Neuronal stem cell (in vitro differentiated cells): ENCODE data around the gene ARHGEF12.
A peak's percentile ranks its signal among the peaks of the same experiment; 100 is the strongest.

Experiments
- DNase-seq: peaks from one replicate; pipeline ENCODE4 v3.0.0-alpha.2; 2013; ENCODE audit warnings: low spot score
- H2AFZ ChIP-seq: one replicate; pipeline ENCODE4 v1.6.1; 2013; ENCODE audit warnings: mild to moderate bottlenecking, low read length, inconsistent platforms
- H2AK5ac ChIP-seq: 2 replicates; pipeline ENCODE4 v1.6.1; 2013; ENCODE audit warnings: low read depth, mild to moderate bottlenecking, inconsistent platforms, low read length, moderate library complexity, mixed read lengths
- H2BK120ac ChIP-seq: 2 replicates; pipeline ENCODE4 v1.6.1; 2013; ENCODE audit warnings: low read depth, mild to moderate bottlenecking, inconsistent platforms, low read length, moderate library complexity, mixed read lengths
- H2BK12ac ChIP-seq: one replicate; pipeline ENCODE4 v1.6.1; 2013; ENCODE audit warnings: low read length, inconsistent platforms
- H2BK15ac ChIP-seq: 2 replicates; pipeline ENCODE4 v1.6.1; 2013; ENCODE audit warnings: mild to moderate bottlenecking, low read length, inconsistent platforms, mixed read lengths
- H2BK5ac ChIP-seq: one replicate; pipeline ENCODE4 v1.6.1; 2013; ENCODE audit warnings: inconsistent platforms, mild to moderate bottlenecking, low read length, moderate library complexity
- H3K14ac ChIP-seq: one replicate; pipeline ENCODE4 v1.6.1; 2013; ENCODE audit warnings: low read length, inconsistent platforms
- H3K18ac ChIP-seq: 2 replicates; pipeline ENCODE4 v1.6.1; 2013; ENCODE audit warnings: low read length, inconsistent platforms
- H3K23ac ChIP-seq: 2 replicates; pipeline ENCODE4 v1.6.1; 2013; ENCODE audit warnings: low read depth, mild to moderate bottlenecking, mixed read lengths, low read length, inconsistent platforms; ENCODE audit not compliant: poor library complexity
- H3K27ac ChIP-seq: replicated peaks from 3 replicates; pipeline ENCODE4 v1.5.1; 2013; ENCODE audit warnings: low read length, inconsistent platforms
- H3K27me3 ChIP-seq, 3 experiments: 2 replicates each; pipeline ENCODE4 v1.6.1; 2013; ENCODE audit warnings: low read length in 3 of 3, mild to moderate bottlenecking in 2 of 3, inconsistent platforms in 1 of 3, low read depth in 1 of 3, mixed read lengths in 1 of 3, moderate library complexity in 1 of 3; ENCODE audit not compliant: control insufficient read depth in 3 of 3, insufficient read depth in 3 of 3
- H3K36me3 ChIP-seq, 2 donors: replicated peaks in 1 of 2; 2 replicates each; pipeline ENCODE4 v1.6.1; 2013; ENCODE audit warnings: low read length in 2 of 2; ENCODE audit not compliant: control insufficient read depth in 2 of 2, insufficient read depth in 2 of 2
- H3K4ac ChIP-seq: 2 replicates; pipeline ENCODE4 v1.6.1; 2013; ENCODE audit warnings: inconsistent platforms, mild to moderate bottlenecking, low read length, moderate library complexity
- H3K4me1 ChIP-seq, 2 donors: 1 replicate in 1 of 2; 2 replicates in 1 of 2; pipeline ENCODE4 v1.6.1; 2013; ENCODE audit warnings: low read length in 2 of 2, low read depth in 1 of 2; ENCODE audit not compliant: control insufficient read depth in 2 of 2, insufficient read depth in 1 of 2
- H3K4me2 ChIP-seq: one replicate; pipeline ENCODE4 v1.6.1; 2013; ENCODE audit warnings: mild to moderate bottlenecking, low read length, inconsistent platforms; ENCODE audit not compliant: insufficient read depth, poor library complexity, severe bottlenecking
- H3K4me3 ChIP-seq, 2 donors: 2 replicates each; pipeline ENCODE4 v1.5.1; 2013; ENCODE audit warnings: low read length in 2 of 2, mild to moderate bottlenecking in 2 of 2, inconsistent platforms in 1 of 2, moderate library complexity in 1 of 2
- H3K79me1 ChIP-seq: one replicate; pipeline ENCODE4 v1.6.1; 2013; ENCODE audit warnings: low read depth, mild to moderate bottlenecking, inconsistent platforms, low read length, moderate library complexity
- H3K9ac ChIP-seq: one replicate; pipeline ENCODE4 v1.6.1; 2013; ENCODE audit warnings: mild to moderate bottlenecking, low read depth, low read length, inconsistent platforms; ENCODE audit not compliant: poor library complexity
- H3K9me3 ChIP-seq, 2 donors: replicated peaks in 1 of 2; 2 replicates each; pipeline versions ENCODE3 to v1.6.1; 2013; ENCODE audit warnings: low read length in 2 of 2, mild to moderate bottlenecking in 2 of 2, inconsistent platforms in 1 of 2, low read depth in 1 of 2, mixed read lengths in 1 of 2, moderate library complexity in 1 of 2; ENCODE audit not compliant: control insufficient read depth in 2 of 2, insufficient read depth in 1 of 2
- H4K8ac ChIP-seq: one replicate; pipeline ENCODE4 v1.6.1; 2013; ENCODE audit warnings: low read depth, mild to moderate bottlenecking, inconsistent platforms, low read length, moderate library complexity
- H4K91ac ChIP-seq: one replicate; pipeline ENCODE4 v1.6.1; 2013; ENCODE audit warnings: low read length, low read depth, mild to moderate bottlenecking, inconsistent platforms; ENCODE audit not compliant: poor library complexity
- WGBS, 2 donors: extraction: QIAGEN DNeasy Blood & Tissue Kit; methylation state at CpG; one replicate each; pipeline ENCODE4 v1.1.7; 2013; ENCODE audit warnings: missing lambda C conversion rate in 2 of 2, mixed read lengths in 1 of 2; ENCODE audit not compliant: insufficient read length in 2 of 2, insufficient replicate concordance in 1 of 2; ENCODE audit errors: extremely low coverage in 2 of 2; 5-methylcytosine and 5-hydroxymethylcytosine counted together

ARHGEF12 gene

GRCh38 chr11:120403966-120404365 lies 67.8 kb downstream of the ARHGEF12 start:
- peaks cover 1% of the 10 kb centered on the region for H3K79me1 ChIP-seq
- H4K8ac ChIP-seq = no peak overlapping the region
- H3K23ac ChIP-seq = no peak overlapping the region
- peaks cover 3 to 9% of the 10 kb centered on the region in 2 donors for H3K4me1 ChIP-seq
- H2BK5ac ChIP-seq = no peak overlapping the region
- no peak overlapping the region for H3K4me2 ChIP-seq
- no peaks in the 10 kb centered on the region for H3K27me3 ChIP-seq
- H3K36me3 ChIP-seq = peaks cover 0 to 10% of the 10 kb centered on the region in 2 donors
- no peak overlapping the region for H3K9ac ChIP-seq
- H3K14ac ChIP-seq = no peak overlapping the region
- no peak for DNase-seq
- no peak overlapping the region for H3K18ac ChIP-seq
- no peak overlapping the region for H2AFZ ChIP-seq
- H3K4me3 ChIP-seq = no peak overlapping the region
- no peak overlapping the region for H4K91ac ChIP-seq
- no peak overlapping the region for H3K4ac ChIP-seq
- no peaks in the 10 kb centered on the region for H3K9me3 ChIP-seq
- no peak overlapping the region for H2AK5ac ChIP-seq
- H3K27ac ChIP-seq = no peak overlapping the region
- no peak overlapping the region for H2BK12ac ChIP-seq
- H2BK120ac ChIP-seq = no peak overlapping the region
- H2BK15ac ChIP-seq = no peak overlapping the region

DNA sequence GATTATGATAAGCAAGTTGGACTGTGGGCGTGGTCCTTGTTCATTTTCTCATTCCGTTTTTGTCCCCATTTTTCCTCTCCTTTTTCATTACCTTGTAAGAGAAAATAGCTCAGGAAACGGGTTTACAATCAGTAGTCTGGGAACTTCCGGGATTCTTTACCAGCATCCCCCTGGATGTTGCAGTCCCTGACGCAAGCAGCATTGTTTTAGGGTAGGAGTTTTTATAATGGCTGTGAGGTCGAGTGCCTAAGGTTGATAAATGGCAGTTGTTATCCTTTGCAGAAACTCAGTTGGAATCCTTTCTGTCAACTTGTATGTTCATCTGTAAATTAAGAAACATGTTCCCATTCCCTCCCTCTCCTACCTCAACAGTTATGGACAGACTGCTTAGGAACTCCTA lies 68.3 kb downstream of the ARHGEF12 start:
- no peak overlapping the region for H2BK15ac ChIP-seq
- H2BK5ac ChIP-seq = no peak overlapping the region
- no peak for DNase-seq
- WGBS, 2 donors = no CpG with 5 or more reads among the region's 6 CpGs
- no peak overlapping the region for H3K27ac ChIP-seq
- peaks cover 0 to 16% of the 10 kb centered on the region in 2 donors for H3K36me3 ChIP-seq
- H3K14ac ChIP-seq = no peak overlapping the region
- no peaks in the 10 kb centered on the region for H3K27me3 ChIP-seq
- H4K8ac ChIP-seq = no peak overlapping the region
- no peaks in the 10 kb centered on the region for H3K79me1 ChIP-seq
- H3K9ac ChIP-seq = no peak overlapping the region
- no peak overlapping the region for H3K4me2 ChIP-seq
- H3K23ac ChIP-seq = no peak overlapping the region
- no peak overlapping the region for H3K18ac ChIP-seq
- H2AFZ ChIP-seq = peak overlapping the region; percentile 2
- H3K4ac ChIP-seq = no peak overlapping the region
- H4K91ac ChIP-seq = no peak overlapping the region
- no peak overlapping the region for H2BK12ac ChIP-seq
- H2BK120ac ChIP-seq = no peak overlapping the region
- H2AK5ac ChIP-seq = no peak overlapping the region
- H3K4me1 ChIP-seq = peaks cover 3 to 9% of the 10 kb centered on the region in 2 donors
- no peak overlapping the region for H3K4me3 ChIP-seq
- no peaks in the 10 kb centered on the region for H3K9me3 ChIP-seq

- Histone ChIP-seq H2BK15ac (no peak overlapping the region), H4K91ac (no peak overlapping the region), H2BK120ac (no peak overlapping the region), H3K4ac (no peak overlapping the region), H3K36me3 (peaks cover 0 to 55% of the 10 kb centered on the region in 2 donors), H4K8ac (no peak overlapping the region), H3K14ac (no peak overlapping the region), H3K9me3 (no peaks in the 10 kb centered on the region), H3K79me1 (no peaks in the 10 kb centered on the region), H2BK5ac (no peak overlapping the region), H2BK12ac (no peak overlapping the region), H3K9ac (no peak overlapping the region), H3K4me2 (no peak overlapping the region), H3K4me3 (no peak overlapping the region), H3K23ac (no peak overlapping the region), H3K27me3 (no peaks in the 10 kb centered on the region), H3K27ac (no peak overlapping the region), H2AFZ (no peak overlapping the region), H3K4me1 (no peaks in the 10 kb centered on the region), H2AK5ac (no peak overlapping the region), H3K18ac (no peak overlapping the region)
- no peak for DNase-seq
- WGBS, 2 donors = no CpG with 5 or more reads among the region's 5 CpGs
Observed at GRCh38 chr11:120409655-120410054, 73.4 kb downstream of the ARHGEF12 start.

GRCh38 chr11:120410622-120411380 lies 74.6 kb downstream of the ARHGEF12 start:
- Histone ChIP-seq H3K18ac (no peak overlapping the region), H3K4me1 (no peaks in the 10 kb centered on the region), H2AFZ (no peak overlapping the region), H2BK120ac (no peak overlapping the region), H3K9ac (no peak overlapping the region), H2BK12ac (no peak overlapping the region), H2BK5ac (no peak overlapping the region), H3K14ac (no peak overlapping the region), H3K4ac (no peak overlapping the region), H2BK15ac (no peak overlapping the region), H3K4me2 (no peak overlapping the region), H3K27ac (no peak overlapping the region), H4K91ac (no peak overlapping the region), H3K36me3 (peaks cover 0 to 62% of the 10 kb centered on the region in 2 donors), H3K4me3 (no peak overlapping the region), H3K23ac (no peak overlapping the region), H3K79me1 (no peaks in the 10 kb centered on the region), H3K9me3 (no peaks in the 10 kb centered on the region), H4K8ac (no peak overlapping the region), H2AK5ac (no peak overlapping the region), H3K27me3 (no peaks in the 10 kb centered on the region)
- DNase-seq = no peak
- no CpG with 5 or more reads among the region's 8 CpGs for WGBS, 2 donors
